SK-N-MC (cell line): Measurements from ENCODE around the gene TNNT2.

ENCODE experiments used
- EZH2 ChIP-seq: fragments of 200-600 bp; sonication (generic); IDR thresholded peaks from one replicate; pipeline ENCODE4 v1.6.1; 2017; ENCODE audit warnings: antibody characterized with exemption
- FOXP2 ChIP-seq: optimal IDR thresholded peaks from 2 replicates; pipeline ENCODE3; 2011; ENCODE audit warnings: mild to moderate bottlenecking, moderate library complexity; ENCODE audit not compliant: insufficient read depth; ENCODE audit errors: extremely low read length, control extremely low read depth
- POLR2AphosphoS5 ChIP-seq: IDR thresholded peaks from 2 replicates; pipeline ENCODE4 v1.6.1; 2012; ENCODE audit warnings: mild to moderate bottlenecking, low read depth, low read length, borderline replicate concordance

- TF ChIP-seq POLR2AphosphoS5 (no peak), EZH2 (no peak), FOXP2 (no peak)
These were observed 29.4 kb upstream of the TNNT2 start for GRCh38 chr1:201406831-201407406.
